ENCODE data around the gene BCKDHA.

DNA sequence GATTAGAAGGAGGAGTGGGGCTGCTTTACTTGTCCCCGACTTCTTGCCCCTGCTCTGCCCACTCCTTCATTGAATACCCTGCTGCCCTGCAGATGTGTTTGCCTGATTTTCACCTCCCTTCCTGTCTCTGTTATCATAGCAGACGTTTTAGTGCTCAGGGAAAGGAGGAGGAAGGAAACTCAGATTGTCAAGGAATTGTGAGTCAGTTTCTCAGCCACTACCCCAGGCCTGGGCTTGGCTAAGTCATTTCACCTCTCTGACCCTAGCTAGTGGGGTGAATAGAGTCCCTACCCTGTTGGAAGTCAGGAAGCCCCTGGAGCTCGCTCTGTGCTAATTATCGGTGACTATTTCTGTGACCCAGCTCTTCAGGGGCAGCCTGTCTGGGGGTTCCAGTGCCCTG is 3.9 kb downstream of the BCKDHA start:
- TF ChIP-seq CTCF (conservative IDR thresholded peaks at IDR 0.05 in 1 of 2, IDR thresholded peaks at IDR 0.05 in 1 of 2; ENCODE audit: low read depth in 1 of 2, low read length in 2 of 2) (no peak), EZH2 (IDR thresholded peaks at IDR 0.05; ENCODE audit: low read length, missing control alignments) (no peak)
